ENCODE data around the gene CAMKK2.

DNA sequence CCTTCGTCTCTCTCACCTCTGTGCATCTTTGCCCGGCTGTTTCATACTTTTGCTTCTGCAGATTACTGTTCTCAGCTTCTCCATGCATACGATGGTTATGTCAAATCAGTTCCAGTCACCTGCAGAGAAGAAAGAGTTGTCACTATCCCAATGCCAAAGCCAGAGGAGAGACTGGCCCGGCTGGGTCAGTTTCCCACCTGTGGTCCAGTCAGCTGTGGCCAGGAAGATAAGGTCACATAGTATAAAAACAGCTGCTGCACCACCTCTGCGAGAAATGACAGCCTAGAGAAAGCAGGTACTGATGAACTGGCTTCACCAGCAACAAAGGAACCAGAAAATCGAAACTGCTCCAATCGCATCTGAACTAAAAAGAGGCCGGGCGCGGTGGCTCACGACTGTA is 93.0 kb downstream of the CAMKK2 start:
- TF ChIP-seq, protein P1, sequence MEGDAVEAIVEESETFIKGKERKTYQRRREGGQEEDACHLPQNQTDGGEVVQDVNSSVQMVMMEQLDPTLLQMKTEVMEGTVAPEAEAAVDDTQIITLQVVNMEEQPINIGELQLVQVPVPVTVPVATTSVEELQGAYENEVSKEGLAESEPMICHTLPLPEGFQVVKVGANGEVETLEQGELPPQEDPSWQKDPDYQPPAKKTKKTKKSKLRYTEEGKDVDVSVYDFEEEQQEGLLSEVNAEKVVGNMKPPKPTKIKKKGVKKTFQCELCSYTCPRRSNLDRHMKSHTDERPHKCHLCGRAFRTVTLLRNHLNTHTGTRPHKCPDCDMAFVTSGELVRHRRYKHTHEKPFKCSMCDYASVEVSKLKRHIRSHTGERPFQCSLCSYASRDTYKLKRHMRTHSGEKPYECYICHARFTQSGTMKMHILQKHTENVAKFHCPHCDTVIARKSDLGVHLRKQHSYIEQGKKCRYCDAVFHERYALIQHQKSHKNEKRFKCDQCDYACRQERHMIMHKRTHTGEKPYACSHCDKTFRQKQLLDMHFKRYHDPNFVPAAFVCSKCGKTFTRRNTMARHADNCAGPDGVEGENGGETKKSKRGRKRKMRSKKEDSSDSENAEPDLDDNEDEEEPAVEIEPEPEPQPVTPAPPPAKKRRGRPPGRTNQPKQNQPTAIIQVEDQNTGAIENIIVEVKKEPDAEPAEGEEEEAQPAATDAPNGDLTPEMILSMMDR (conservative IDR thresholded peaks at IDR 0.05; ENCODE audit: low read length) = no peak
- no peak for TF ChIP-seq EZH2phosphoT487 (IDR thresholded peaks at IDR 0.05; ENCODE audit: borderline replicate concordance)
